HG03432 (cell line): ENCODE measurements around the gene TTC23.
"Not testable (repeated sequence)": the region's sequence is repeated elsewhere in the genome, so short reads cannot be mapped to it uniquely, and the experiment has no call there.

Experiments
- ATAC-seq: cut with Tn5 transposase; IDR thresholded peaks from one replicate; pipeline ENCODE4 v1.9.1; 2021; ENCODE audit warnings: mild to moderate bottlenecking, moderate library complexity; ENCODE audit not compliant: unreplicated experiment

TTC23 gene

DNA sequence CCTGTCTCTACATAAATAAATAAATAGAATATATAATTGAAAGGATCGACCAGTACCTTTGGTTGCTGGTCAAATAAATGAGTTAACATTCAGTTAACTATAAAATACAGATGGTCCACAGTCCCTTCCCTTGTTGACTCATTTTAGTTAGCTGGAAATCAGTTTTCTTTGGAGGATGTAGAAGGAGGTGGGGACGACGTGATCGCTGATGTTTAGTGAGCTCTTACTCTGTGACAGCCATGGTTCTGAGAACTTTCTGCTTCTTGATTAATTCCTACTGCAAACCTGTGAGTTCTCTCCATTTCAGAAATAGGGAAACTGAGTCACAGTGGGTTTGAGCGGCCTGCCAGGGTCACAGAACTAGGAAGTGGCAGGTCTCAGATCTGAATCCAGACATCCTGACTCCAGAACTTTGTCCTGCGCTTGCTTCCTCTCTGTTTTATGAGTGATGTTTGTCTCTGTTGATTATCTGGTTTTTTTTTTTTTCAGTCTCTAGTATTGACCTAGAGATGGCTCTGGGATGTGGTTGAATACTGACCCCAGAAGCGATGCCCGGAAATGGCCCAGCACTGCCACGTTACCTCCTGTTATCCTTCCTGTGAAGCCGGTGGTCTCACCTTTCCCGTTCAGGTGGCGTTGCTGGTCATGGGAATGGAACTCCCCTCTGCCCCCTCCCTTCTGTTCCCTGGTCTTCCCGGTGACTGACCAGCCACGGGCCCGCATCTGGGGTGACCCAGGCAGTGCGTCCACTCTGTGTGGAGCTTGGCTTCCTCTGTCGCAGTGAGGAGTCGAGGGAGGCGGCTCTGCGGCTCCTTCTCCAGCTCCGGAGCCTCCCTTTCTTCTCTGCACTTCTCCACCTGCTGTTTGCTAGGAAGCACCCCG lies 126.3 kb downstream of the TTC23 start:
- ATAC-seq = no peak

DNA sequence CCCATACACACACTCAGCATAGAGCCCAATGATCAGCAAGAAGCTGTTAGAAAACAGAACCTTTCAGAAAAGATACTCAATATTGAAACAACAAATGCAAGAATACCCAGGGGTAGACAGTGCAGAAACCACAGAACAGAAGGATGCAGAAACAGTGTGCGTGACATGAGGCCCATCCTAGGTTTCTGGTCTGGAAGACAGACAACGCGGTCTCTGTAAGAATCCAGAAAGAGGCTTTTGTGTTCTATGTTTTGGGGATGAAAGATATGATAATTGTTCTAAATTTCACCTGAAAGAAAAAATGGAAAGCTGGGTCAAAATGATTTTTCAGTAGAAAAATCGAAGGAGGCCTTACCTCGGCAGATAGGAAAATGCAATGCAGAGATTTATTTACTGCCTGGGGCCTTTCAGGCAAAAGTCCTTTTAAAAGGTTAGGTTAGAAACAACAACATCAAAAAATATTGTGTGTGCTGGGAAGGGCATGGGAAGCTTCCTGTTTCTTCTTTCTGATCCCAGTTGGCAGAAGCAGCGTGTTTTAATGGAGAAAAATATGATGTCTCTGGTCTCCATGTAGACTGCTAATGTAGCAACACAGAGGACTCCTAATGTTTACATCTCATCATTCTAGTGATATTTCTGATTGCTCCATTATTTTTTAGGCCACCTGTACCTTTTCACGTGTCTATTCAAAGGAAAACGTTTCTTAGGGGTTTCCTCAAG lies 127.5 kb downstream of the TTC23 start:
- no peak for ATAC-seq

DNA sequence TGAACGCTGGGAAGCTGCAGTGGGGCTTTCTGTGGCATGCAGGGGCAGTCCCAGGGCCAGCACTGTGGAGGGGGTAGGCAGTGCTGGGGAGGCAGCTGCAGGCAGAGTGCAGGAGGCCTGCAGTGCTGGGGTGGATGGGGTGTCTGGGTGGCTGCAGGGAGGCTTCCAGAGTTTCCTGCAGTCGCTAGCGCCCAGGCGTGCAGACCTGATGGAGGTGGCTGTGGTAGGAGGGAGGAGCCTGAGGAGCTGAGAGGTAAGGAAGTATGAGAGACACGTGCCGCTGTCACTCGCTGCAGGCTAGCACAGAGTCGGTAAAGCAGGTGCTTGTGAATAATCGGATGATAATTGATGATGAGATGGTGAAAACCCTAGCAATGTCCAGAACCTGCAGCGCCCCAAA lies 128.2 kb downstream of the TTC23 start:
- ATAC-seq = no peak

DNA sequence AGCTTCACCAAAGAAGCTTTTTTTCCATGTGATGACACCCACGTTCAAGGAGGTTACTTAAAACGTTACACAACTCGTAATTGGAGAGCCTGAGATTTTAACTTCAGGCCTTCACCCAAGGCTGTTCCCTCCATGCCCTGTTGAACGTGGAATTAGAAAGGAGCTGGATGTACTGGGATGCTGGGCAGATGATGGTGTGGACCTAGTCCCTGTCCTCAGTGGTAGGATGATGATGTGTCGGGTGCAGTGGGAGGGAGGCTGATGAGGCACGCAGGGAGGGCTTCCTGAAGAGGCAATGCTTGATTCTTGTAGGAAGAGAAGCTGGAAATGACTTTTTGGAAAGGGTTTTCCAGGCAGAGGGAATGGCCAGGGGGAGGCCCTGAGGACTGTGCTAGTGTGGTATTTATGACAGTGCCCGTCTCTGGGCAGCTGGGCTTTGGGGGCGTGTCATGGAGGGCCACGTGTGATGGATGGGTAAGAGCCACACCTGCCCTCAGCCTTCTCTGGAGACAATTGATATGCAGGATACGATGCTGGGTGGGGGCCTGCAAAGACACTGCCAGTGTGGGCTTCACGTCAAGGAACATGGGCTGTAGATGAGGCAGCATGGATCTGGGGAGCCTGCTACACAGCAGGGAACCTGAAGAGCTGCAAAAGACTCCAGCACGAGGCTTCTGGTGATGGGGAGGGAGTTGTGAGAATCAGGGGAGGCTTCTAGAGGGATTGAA lies 129.2 kb downstream of the TTC23 start:
- ATAC-seq = no peak

DNA sequence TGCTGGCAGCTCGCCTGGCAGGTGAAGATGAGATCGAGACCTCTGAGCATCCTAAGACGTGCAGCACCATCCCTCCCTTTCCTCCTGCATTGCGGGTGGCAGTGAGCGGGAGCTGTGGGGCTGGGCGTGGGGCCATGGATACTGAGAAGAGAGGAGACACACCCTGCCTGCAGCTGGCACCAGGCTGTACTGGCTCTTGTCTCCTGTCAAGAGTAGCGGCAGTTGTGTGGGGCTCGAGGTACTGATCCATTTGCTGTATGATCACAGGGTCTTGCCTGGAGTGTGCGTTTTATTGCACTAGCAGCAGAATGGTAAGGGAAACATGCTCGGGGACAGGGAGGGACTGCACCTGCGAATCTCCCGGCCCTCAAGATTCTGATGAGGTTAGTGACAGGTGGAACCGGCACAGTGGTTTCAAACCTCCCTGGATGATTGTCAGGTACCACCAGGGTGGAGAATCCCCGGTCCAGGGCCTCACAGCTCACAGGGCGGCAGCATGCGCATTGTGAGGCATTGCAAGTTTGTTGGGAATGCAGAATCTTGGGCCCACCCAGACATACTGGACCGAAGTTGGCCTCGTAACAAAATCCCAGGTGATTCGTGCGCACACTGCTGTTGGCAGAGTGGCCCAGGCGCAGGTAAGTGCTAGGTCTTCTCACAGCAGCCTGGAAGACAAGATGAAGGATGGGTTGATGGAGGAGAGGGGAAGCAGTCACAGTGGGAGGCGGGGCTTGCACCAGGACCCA lies 130.4 kb downstream of the TTC23 start:
- no peak for ATAC-seq

DNA sequence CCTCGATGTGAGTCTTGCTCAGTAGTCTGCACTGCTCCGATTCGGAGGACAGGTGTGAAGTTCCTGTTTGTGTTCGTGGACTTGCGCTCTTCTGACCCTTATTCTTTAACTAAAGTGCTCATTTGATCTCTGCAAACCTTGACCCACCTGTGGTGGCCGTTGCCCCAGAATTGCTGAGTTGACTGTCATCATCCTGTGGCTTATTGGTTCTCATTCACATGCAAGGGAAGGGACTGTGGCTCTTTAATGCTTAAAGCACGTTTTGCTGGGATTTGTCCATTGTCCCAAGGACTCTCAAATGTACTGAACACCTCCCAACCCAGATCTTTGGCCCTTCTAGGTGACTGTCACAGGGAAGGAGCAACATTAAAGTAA lies 131.1 kb downstream of the TTC23 start:
- no peak for ATAC-seq

DNA sequence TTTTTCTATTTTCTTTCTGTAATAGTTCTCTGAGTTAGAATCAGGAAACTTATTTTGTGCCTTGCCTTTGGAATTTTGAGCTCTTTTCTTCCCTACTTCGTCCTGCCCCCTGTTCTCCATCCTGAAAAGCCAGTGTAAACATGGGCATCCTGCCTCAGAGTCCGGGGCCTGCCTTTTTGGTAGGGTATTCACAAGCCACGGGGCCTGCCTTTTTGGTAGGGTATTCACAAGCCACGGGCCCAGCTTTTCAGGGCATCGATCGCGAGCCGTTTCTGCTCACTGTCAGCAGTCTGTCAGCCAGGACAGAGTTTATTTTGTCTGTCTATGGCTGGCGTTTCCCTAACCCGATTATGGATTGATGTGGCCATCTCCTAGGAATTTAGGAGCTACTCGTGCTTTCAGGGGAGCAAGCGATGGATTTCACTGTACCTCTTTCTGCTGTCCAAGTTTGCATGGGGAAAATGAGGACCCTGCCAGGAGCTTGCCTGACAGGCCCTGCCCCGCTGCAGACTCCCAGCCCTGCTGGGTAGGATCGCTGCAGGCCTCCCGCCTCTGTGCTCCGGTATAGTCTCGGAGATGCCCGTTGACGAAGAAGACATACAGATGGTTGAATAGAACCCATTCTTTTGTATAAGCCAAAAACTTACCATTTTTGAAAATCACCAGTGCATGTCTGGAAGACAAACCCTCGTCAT lies 131.7 kb downstream of the TTC23 start:
- no peak for ATAC-seq

DNA sequence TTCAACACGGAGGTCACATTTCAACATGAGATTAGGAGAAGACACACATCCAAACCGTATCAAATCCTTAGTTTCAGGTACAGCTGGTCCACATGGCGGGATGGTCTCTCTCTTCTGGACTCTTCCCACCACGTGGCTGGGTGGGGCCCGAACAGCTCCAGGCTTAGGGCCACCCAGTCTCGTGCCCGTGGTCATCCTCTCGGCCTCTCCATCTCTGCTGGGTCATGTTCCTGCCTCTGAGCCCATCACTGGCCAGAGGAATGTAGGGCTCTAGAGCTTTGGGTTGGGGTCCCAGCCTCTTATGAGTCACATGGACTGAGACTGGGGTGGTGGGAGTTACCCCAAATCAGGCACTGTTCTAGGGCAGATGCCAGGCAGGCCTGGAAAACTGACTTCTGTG lies 132.3 kb downstream of the TTC23 start:
- no peak for ATAC-seq

DNA sequence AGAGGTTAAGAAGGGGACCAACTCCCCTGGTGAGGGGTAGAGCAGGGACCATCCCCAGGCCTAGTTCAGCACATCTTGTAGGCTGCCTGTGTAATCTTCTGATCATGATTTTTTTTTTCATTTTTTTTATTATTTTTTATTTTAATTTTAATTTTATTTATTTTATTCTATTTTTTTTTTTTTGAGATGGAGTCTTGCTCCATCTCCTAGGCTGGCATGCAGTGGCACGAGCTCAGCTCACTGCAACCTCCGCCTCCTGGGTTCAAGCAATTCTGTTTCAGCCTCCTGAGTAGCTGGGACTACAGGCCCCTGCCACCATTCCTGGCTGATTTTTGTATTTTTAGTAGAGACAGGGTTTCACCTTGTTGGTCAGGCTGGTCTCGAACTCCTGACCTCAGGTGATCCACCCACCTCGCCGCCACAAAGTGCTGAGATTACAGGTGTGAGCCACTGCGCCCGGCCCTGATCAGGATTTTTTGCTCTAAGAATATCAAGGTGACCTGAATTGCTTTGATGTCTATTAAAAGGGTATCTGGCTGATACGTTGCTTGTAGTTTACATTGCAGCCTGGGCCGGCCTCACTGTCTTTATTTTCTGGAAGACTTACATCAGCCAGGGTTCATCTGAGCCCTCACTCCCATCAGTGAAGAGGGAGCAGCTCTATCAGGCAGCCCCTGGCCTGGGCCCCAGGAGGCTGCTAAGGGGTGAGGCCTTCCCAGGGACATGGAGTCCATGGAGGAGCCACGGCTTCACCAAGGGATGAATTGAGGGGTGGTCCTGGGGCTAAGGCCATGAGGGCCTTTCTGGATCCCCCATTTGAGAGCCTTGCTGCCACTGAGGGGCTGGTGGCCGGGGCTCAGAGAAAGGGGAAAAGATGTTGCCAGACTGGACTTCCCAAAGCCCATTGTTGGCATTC lies 133.8 kb downstream of the TTC23 start:
- no peak for ATAC-seq

DNA sequence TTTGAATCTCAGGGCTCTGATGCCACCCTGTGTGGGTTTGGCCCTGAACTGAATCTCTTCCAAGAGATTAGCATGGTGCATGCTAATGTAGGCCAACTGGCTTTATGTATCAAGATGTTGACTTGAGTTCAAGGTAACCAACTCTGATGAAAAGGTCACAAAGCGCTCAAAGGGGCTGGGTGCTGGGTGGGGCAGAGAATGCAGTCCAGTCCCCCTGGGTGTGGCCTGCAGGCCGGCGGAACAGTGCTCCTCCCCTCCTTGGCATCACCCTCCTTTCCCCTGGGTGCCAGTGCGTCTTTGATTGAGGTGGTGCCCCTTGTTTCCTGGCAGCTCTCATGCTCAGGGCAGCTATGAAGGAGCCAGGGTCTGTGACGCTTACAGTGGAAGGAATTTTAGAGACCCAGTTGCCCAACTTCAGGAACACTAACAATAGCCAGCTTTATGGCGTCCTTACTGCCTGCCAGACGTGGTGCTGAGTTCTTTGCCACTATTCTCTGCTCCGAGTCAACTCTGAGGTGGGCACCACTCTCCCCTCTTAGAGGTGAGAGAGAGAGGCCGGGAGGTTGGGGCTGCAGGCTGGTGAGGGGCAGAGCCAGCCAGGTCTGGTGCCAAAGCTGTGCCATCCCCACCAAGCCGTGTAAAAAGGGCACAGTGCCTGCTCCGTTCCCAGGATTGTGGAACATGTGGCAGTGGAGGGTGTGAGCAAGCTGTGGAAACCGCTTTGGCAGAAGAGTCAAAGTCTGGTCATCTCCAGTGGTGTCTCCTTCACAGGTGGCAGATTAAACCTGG lies 134.7 kb downstream of the TTC23 start:
- ATAC-seq = no peak

DNA sequence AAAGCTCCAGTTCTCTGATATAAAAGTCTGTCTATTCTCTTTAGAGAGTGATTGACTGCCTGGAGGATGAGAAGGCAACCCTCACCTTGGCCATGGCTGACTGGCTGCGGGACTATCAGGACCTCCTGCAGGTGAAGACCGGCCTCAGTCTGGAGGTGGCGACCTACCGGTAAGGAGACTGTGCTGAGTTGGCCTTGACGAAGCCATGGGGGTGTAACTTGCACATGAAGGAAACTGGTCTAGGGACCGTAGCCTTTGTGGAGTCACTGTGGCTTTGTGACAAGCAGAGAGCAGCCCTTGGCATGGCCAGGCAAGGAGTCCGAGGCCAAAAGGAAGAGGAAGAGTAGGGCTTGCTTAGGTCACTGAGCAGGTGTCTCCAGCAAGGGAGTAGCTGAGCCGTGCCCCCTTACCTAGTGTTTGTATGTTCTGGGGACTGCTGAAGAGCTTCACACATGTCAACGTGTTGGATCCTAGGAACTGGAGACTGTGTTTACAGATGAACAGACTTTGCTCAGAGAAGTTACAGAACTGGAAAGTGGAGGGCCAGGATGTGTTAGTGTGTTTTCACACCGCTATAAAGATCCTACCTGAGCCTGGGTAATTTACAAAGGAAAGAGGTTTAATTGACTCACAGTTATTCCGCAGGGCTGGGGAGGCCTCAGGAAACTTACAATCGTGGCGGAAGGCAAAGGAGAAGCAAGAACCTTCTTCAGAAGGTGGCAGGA lies 135.7 kb downstream of the TTC23 start:
- no peak for ATAC-seq

DNA sequence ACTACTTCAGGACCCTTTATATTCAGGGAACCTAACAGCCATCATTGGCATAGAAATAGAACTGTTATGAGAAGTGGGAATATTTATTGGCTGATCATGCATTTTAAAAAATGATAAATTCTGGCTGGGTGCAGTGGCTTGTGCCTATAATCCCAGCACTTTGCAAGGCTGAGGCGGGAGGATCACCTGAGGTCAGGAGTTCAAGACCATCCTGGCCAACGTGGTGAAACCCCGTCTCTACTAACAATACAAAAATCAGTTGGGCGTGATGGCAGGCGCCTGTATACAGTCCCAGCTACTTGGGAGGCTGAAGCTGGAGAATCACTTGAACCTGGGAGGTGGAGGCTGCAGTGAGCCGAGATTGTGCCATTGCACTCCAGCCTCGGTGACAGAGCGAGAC lies 137.7 kb downstream of the TTC23 start:
- ATAC-seq = not testable (repeated sequence)

DNA sequence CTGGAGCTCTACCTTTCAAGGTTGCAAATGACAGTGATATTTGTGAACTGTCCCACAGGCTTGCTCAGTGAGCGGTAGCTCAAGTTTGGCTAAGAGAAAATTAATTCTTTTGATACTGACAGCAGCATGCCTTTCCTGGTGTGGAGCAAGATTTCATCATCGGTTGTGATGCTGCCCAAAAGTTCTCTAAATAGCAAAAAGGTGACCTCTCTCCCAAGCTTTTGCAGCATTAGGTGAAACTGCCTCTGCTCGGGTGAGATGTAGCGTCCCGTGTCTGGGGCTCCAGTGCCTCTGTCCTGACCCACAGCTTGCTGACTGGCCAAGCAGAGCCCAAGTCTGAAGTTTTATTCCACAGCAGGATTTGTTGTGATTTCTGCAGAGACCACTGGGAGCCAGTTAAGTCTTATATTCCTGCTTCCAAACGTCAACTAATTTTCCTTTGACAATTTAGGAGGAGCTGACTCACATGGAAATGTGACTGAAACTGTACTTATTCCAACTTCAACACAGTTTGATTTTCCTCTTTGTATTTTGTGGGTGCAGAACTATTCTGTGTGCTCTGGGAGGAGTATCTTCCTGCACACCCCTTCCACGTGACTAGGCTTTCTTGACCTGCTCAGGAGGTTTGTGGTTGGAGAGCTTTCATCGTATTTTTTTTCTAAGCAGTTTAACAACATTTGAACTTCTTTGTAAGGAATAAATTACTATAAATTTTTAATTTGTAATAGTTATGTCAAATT lies 138.6 kb downstream of the TTC23 start:
- no peak for ATAC-seq

DNA sequence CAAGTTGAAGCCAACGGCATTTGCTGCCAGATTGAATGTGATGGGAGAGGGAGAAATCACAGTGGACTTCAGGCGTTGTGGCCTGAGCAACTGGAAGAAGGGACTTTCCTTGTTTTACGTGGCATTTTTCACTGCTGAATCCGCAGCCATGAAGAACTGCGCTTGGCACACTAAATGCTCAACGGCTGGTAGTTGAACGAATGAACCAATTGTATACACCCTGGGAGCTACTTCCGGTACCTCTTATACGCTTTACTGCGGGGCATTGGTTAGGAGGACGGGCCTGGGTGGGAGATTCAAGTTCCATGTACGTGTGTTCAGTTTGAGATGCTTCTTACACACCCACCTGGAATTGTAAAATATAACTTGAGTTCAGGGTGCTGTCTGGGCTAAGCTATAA lies 139.3 kb downstream of the TTC23 start:
- ATAC-seq = no peak

DNA sequence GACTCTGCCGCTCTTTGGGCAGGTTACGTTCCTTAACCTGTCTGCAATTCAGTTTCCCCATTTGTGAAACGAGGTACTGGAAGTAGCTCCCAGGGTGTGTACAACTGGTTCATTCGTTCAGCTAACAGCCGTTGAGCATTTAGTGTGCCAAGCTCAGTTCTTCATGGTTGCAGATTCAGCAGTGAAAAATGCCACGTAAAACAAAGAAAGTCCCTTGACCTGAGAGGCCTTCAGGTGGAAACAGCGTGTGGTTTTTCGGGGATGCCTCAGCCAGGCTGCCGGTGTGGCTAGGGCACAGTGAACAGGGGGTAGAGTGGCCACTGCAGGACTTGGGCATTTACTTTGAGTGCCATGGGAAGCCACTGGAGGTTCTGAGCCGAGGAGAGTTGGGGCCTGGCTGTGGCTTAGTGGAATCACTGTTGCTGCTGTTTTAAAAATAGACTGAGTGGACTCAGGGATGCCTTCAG lies 139.8 kb downstream of the TTC23 start:
- no peak for ATAC-seq

DNA sequence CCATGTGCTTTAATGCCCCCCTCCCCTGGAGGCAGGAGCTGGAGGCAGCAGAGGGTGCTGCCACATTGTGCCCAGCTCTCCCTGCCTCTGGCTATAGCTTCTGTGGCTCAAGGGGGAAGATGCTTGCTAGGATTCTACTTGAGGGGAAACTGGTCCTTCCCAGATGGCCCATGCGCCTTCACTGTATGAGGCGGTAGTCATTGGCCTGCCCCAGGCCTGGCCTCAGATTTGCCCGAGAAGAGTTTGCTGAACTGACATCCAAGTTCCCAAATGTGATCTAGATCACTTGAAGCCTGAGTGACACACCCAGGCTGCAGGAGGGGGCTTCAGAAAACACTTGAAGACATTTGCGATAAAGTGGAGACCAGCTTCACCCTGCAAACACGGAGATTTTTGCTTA lies 140.4 kb downstream of the TTC23 start:
- ATAC-seq = no peak
